GM21576 (cell line): ENCODE results near the gene MICAL1.

ENCODE experiments used
- ATAC-seq: cut with Tn5 transposase; IDR thresholded peaks from one replicate; pipeline ENCODE4 v1.9.1; 2021; ENCODE audit warnings: mild to moderate bottlenecking, moderate library complexity; ENCODE audit not compliant: unreplicated experiment

The MICAL1 gene

GRCh38 chr6:109456111-109456583, 575 bp upstream of the MICAL1 start:
- no peak for ATAC-seq

GRCh38 chr6:109454496-109455436, 806 bp downstream of the MICAL1 start:
- peak; percentile 36 for ATAC-seq

- ATAC-seq: no peak
Measured at GRCh38 chr6:109453594-109454495, 1.7 kb downstream of the MICAL1 start.

- ATAC-seq: no peak
Measured at GRCh38 chr6:109453156-109453555, 2.4 kb downstream of the MICAL1 start.

- no peak for ATAC-seq
Measured at GRCh38 chr6:109452181-109452580, 3.4 kb downstream of the MICAL1 start.

- ATAC-seq: no peak
Measured at GRCh38 chr6:109451376-109451775, 4.2 kb downstream of the MICAL1 start.

GRCh38 chr6:109450801-109451200, 4.8 kb downstream of the MICAL1 start:
- no peak for ATAC-seq

GRCh38 chr6:109449795-109450673, 5.5 kb downstream of the MICAL1 start:
- ATAC-seq: no peak

- ATAC-seq: no peak
Measured at GRCh38 chr6:109449064-109449794, 6.3 kb downstream of the MICAL1 start.

GRCh38 chr6:109448615-109449014, 7.0 kb downstream of the MICAL1 start:
- ATAC-seq: no peak

GRCh38 chr6:109447878-109448555, 7.6 kb downstream of the MICAL1 start:
- no peak for ATAC-seq

GRCh38 chr6:109447087-109447486, 8.5 kb downstream of the MICAL1 start:
- ATAC-seq: no peak

- ATAC-seq: no peak
Measured at GRCh38 chr6:109446541-109446940, 9.0 kb downstream of the MICAL1 start.

GRCh38 chr6:109446072-109446471, 9.5 kb downstream of the MICAL1 start:
- ATAC-seq: no peak

GRCh38 chr6:109445382-109445781, 10.2 kb downstream of the MICAL1 start:
- ATAC-seq: no peak

GRCh38 chr6:109443425-109443950, 12.1 kb downstream of the MICAL1 start:
- ATAC-seq: no peak

- ATAC-seq: no peak
Measured at GRCh38 chr6:109442393-109442924, 13.1 kb downstream of the MICAL1 start.

- peak; percentile 19 for ATAC-seq
Measured at GRCh38 chr6:109441069-109441816, 14.3 kb downstream of the MICAL1 start.
